KBM-7 (cell line): Measurements from ENCODE around the gene NSD1.
"Not testable (repeated sequence)": the region's sequence is repeated elsewhere in the genome, so short reads cannot be mapped to it uniquely, and the experiment has no call there.

Source experiments
- DNase-seq: peaks from one replicate; pipeline ENCODE4 v3.0.0-alpha.2; 2015
- in situ Hi-C: fragments of 300-500 bp; cut with MboI; formaldehyde crosslinking; loops from 2 replicates; pipeline ENCODE4 v1.14.3; 2020; ENCODE audit warnings: low sequenced_read_pairs, low pct_unique_long_range_greater_than_20kb, mixed read lengths

The NSD1 gene

GRCh38 chr5:177142778-177143177 is 9.2 kb downstream of the NSD1 start:
- in situ Hi-C loops = no loop called here

GRCh38 chr5:177146891-177147638 is 13.5 kb downstream of the NSD1 start:
- DNase-seq = no peak
- in situ Hi-C loops = no loop called here

More at GRCh38 chr5:177142778-177143177, 9.2 kb downstream of the NSD1 start:
- DNase-seq = no peak

- in situ Hi-C loops = not testable (repeated sequence)
Measured at GRCh38 chr5:177150061-177150460, 16.5 kb downstream of the NSD1 start.

GRCh38 chr5:177154003-177154643 is 20.6 kb downstream of the NSD1 start:
- no peak for DNase-seq
- in situ Hi-C loops = no loop called here

More at GRCh38 chr5:177150061-177150460, 16.5 kb downstream of the NSD1 start:
- not testable (repeated sequence) for DNase-seq

GRCh38 chr5:177162379-177162778 is 28.8 kb downstream of the NSD1 start:
- DNase-seq = no peak

GRCh38 chr5:177163500-177163899 is 29.9 kb downstream of the NSD1 start:
- DNase-seq = no peak

More at GRCh38 chr5:177162379-177162778, 28.8 kb downstream of the NSD1 start:
- in situ Hi-C loops = no loop called here

GRCh38 chr5:177169271-177169670 is 35.7 kb downstream of the NSD1 start:
- DNase-seq = no peak
- in situ Hi-C loops = no loop called here

More at GRCh38 chr5:177163500-177163899, 29.9 kb downstream of the NSD1 start:
- in situ Hi-C loops = no loop called here

GRCh38 chr5:177171961-177172360 is 38.4 kb downstream of the NSD1 start:
- in situ Hi-C loops = no loop called here

GRCh38 chr5:177175336-177175735 is 41.8 kb downstream of the NSD1 start:
- in situ Hi-C loops = no loop called here
- DNase-seq = no peak

More at GRCh38 chr5:177171961-177172360, 38.4 kb downstream of the NSD1 start:
- no peak for DNase-seq

GRCh38 chr5:177176175-177176711 is 42.7 kb downstream of the NSD1 start:
- no peak for DNase-seq
- in situ Hi-C loops = no loop called here

- DNase-seq, in situ Hi-C loops: not testable (repeated sequence)
Measured at GRCh38 chr5:177177847-177178437, 44.4 kb downstream of the NSD1 start.

- in situ Hi-C loops = no loop called here
Measured at GRCh38 chr5:177178733-177179304, 45.2 kb downstream of the NSD1 start.

GRCh38 chr5:177179431-177179830 is 45.9 kb downstream of the NSD1 start:
- DNase-seq = no peak
- in situ Hi-C loops = no loop called here

More at GRCh38 chr5:177178733-177179304, 45.2 kb downstream of the NSD1 start:
- no peak for DNase-seq

- in situ Hi-C loops = no loop called here
- DNase-seq = no peak
Measured at GRCh38 chr5:177183142-177183541, 49.6 kb downstream of the NSD1 start.

GRCh38 chr5:177183766-177184360 is 50.3 kb downstream of the NSD1 start:
- in situ Hi-C loops = no loop called here

GRCh38 chr5:177185993-177186392 is 52.4 kb downstream of the NSD1 start:
- no peak for DNase-seq
- in situ Hi-C loops = no loop called here

More at GRCh38 chr5:177183766-177184360, 50.3 kb downstream of the NSD1 start:
- DNase-seq = no peak

GRCh38 chr5:177186645-177187044 is 53.1 kb downstream of the NSD1 start:
- in situ Hi-C loops = no loop called here
- DNase-seq = no peak

- no peak for DNase-seq
- in situ Hi-C loops = no loop called here
Measured at GRCh38 chr5:177188775-177189174, 55.2 kb downstream of the NSD1 start.

- DNase-seq = no peak
- in situ Hi-C loops = no loop called here
Measured at GRCh38 chr5:177189416-177189815, 55.8 kb downstream of the NSD1 start.
